Lower leg skin (tissue), 3 donors: ENCODE measurements around the gene NCOA1.

Experiments
- POLR2A ChIP-seq, 2 donors: fragments of 450-650 bp; IDR thresholded peaks; one replicate each; pipeline ENCODE4 v1.6.1; 2016 to 2017; ENCODE audit warnings: antibody characterized with exemption in 2 of 2, mild to moderate bottlenecking in 1 of 2, moderate library complexity in 1 of 2
- TF ChIP-seq, protein P1 (sequence below), 3 donors: fragments of 450-650 bp; IDR thresholded peaks; one replicate each; pipeline ENCODE4 v1.5.1; 2016; ENCODE audit warnings: antibody characterized with exemption in 3 of 3, mild to moderate bottlenecking in 3 of 3, moderate library complexity in 2 of 3

DNA sequence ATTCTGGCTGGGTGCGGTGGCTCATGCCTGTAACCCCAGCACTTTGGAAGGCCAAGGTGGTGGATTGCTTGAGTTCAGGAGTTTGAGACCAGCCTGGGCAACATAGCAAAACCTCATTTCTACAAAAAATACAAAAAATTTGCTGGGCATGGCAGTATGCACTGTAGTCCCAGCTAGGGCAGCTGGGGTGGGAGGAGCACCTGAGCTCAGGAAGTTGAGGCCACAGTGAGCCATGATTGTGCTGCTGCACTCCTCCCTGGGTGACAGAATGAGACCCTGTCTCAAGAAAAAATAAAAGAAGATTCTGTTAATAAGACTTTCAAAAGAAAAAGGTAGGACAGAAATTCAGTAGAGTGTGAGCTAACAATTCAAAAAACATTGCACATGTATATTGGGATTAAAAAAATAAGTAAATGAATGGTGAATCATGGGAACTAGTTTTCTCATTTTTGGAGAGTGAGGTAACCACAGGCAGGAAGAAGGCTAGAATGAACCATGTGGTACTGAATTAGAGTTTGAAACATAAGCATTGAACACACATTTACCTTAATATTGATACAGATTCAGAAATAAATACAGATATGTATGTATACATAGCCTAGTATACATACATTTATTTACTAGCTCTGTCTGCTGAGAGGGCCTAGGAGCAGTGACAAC lies 53.5 kb downstream of the NCOA1 start:
- TF ChIP-seq, protein P1, sequence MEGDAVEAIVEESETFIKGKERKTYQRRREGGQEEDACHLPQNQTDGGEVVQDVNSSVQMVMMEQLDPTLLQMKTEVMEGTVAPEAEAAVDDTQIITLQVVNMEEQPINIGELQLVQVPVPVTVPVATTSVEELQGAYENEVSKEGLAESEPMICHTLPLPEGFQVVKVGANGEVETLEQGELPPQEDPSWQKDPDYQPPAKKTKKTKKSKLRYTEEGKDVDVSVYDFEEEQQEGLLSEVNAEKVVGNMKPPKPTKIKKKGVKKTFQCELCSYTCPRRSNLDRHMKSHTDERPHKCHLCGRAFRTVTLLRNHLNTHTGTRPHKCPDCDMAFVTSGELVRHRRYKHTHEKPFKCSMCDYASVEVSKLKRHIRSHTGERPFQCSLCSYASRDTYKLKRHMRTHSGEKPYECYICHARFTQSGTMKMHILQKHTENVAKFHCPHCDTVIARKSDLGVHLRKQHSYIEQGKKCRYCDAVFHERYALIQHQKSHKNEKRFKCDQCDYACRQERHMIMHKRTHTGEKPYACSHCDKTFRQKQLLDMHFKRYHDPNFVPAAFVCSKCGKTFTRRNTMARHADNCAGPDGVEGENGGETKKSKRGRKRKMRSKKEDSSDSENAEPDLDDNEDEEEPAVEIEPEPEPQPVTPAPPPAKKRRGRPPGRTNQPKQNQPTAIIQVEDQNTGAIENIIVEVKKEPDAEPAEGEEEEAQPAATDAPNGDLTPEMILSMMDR (IDR thresholded peaks at IDR 0.05): no peak
- no peak for TF ChIP-seq POLR2A (IDR thresholded peaks at IDR 0.05)
